Activated CD4-positive, alpha-beta T cell treated with anti-CD3 and anti-CD28 coated beads, Interleukin-2, amount 50 U/mL, for 48 hours (primary cell): ENCODE data around the gene CLEC18C.
"Not testable (repeated sequence)": the region's sequence is repeated elsewhere in the genome, so short reads cannot be mapped to it uniquely, and the experiment has no call there.

Experiments used
- DNase-seq, 2 experiments: peaks; one replicate each; pipeline ENCODE4 v3.0.0-alpha.2; 2020

The CLEC18C gene

GRCh38 chr16:70159355-70160348 lies 13.9 kb upstream of the CLEC18C start:
- no peak for DNase-seq

GRCh38 chr16:70160388-70160787 lies 13.2 kb upstream of the CLEC18C start:
- DNase-seq, result no peak

GRCh38 chr16:70160821-70161220 lies 12.8 kb upstream of the CLEC18C start:
- DNase-seq, result no peak

- DNase-seq, result no peak
Observed at GRCh38 chr16:70161350-70161749, 12.2 kb upstream of the CLEC18C start.

GRCh38 chr16:70162041-70162451 lies 11.5 kb upstream of the CLEC18C start:
- no peak for DNase-seq

- no peak for DNase-seq
Observed at GRCh38 chr16:70163596-70163995, 10.0 kb upstream of the CLEC18C start.

- DNase-seq, result not testable (repeated sequence)
Observed at GRCh38 chr16:70166688-70167087, 6.9 kb upstream of the CLEC18C start.

GRCh38 chr16:70173916-70174315 lies 329 bp downstream of the CLEC18C start:
- DNase-seq, result not testable (repeated sequence)

GRCh38 chr16:70174387-70174932 lies 873 bp downstream of the CLEC18C start:
- not testable (repeated sequence) for DNase-seq

- not testable (repeated sequence) for DNase-seq
Observed at GRCh38 chr16:70187858-70188607, 14.4 kb downstream of the CLEC18C start.

GRCh38 chr16:70188608-70188915 lies 15.0 kb downstream of the CLEC18C start:
- DNase-seq, result not testable (repeated sequence)

- not testable (repeated sequence) for DNase-seq
Observed at GRCh38 chr16:70190574-70190973, 17.0 kb downstream of the CLEC18C start.

GRCh38 chr16:70196683-70197300 lies 23.2 kb downstream of the CLEC18C start:
- DNase-seq, result not testable (repeated sequence)

- DNase-seq, result not testable (repeated sequence)
Observed at GRCh38 chr16:70197611-70198010, 24.0 kb downstream of the CLEC18C start.

GRCh38 chr16:70198230-70198629 lies 24.6 kb downstream of the CLEC18C start:
- not testable (repeated sequence) for DNase-seq

GRCh38 chr16:70198666-70199065 lies 25.1 kb downstream of the CLEC18C start:
- DNase-seq, result not testable (repeated sequence)

- not testable (repeated sequence) for DNase-seq
Observed at GRCh38 chr16:70199170-70199569, 25.6 kb downstream of the CLEC18C start.

- DNase-seq, result not testable (repeated sequence)
Observed at GRCh38 chr16:70200063-70200462, 26.5 kb downstream of the CLEC18C start.

GRCh38 chr16:70203508-70203907 lies 29.9 kb downstream of the CLEC18C start:
- DNase-seq, result not testable (repeated sequence)

GRCh38 chr16:70204010-70204409 lies 30.4 kb downstream of the CLEC18C start:
- DNase-seq, result not testable (repeated sequence)

- not testable (repeated sequence) for DNase-seq
Observed at GRCh38 chr16:70204668-70205405, 31.2 kb downstream of the CLEC18C start.

GRCh38 chr16:70206382-70206781 lies 32.8 kb downstream of the CLEC18C start:
- DNase-seq, result not testable (repeated sequence)
